ENCODE results near the gene GRK5. TPM values are rescaled to one million over a fixed set of nuclear protein-coding genes. Genes with fewer than 3 reads are reported as not detected.

GRK5 gene
- total RNA-seq, 1 experiment from 2014 or later, result 2.3 TPM

- Mint-ChIP-seq H3K27ac (no peak overlapping the region), H3K27me3 (ENCODE audit: low read depth) (peaks cover 16% of the 10 kb centered on the region), H3K4me3 (no peak overlapping the region), H3K36me3 (no peaks in the 10 kb centered on the region), H3K9me3 (no peaks in the 10 kb centered on the region), H3K4me1 (peaks cover 27% of the 10 kb centered on the region)
- no peak for ATAC-seq
- POLR2A ChIA-PET, result no interaction called here
- TF ChIP-seq, protein P1, sequence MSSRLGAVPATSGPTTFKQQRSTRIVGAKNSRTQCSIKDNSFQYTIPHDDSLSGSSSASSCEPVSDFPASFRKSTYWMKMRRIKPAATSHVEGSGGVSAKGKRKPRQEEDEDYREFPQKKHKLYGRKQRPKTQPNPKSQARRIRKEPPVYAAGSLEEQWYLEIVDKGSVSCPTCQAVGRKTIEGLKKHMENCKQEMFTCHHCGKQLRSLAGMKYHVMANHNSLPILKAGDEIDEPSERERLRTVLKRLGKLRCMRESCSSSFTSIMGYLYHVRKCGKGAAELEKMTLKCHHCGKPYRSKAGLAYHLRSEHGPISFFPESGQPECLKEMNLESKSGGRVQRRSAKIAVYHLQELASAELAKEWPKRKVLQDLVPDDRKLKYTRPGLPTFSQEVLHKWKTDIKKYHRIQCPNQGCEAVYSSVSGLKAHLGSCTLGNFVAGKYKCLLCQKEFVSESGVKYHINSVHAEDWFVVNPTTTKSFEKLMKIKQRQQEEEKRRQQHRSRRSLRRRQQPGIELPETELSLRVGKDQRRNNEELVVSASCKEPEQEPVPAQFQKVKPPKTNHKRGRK (CRISPR knock-in tag; IDR thresholded peaks at IDR 0.05; ENCODE audit: borderline replicate concordance), result no peak
- TF ChIP-seq ZNF232 (CRISPR knock-in tag; IDR thresholded peaks at IDR 0.05) (no peak), NFE2L1 (CRISPR knock-in tag; IDR thresholded peaks at IDR 0.05) (no peak), ZNF263 (CRISPR knock-in tag; IDR thresholded peaks at IDR 0.05; ENCODE audit: low read depth) (no peak)
- CTCF ChIA-PET, result interaction anchor here (1.0 to 1.7 kb wide), 2 partner anchors 25 to 49 kb away, joined by 5 read pairs; no protein-coding TSS in a partner anchor
- no peak for DNase-seq (ENCODE audit: low spot score)
Measured at GRCh38 chr10:119247550-119247894, 40.2 kb downstream of the GRK5 start.

DNA sequence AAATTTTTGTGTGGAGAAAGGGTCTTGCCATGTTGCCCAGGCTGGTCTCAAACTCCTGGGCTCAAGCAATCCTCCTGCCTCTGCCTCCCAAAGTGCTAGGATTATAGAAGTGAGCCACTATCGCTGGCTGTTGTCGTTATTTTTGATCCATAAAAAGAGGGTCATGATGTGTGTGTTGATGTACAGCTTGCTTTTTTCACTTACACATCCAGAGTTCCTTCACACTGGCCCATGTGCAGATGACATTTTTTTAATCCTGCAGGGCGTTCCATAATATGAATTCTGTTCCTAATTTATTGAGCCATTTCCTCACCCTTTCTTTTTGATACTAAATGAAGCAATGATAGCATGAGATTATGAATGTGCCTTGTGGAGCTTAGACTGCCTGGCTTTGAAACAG, 40.8 kb downstream of the GRK5 start:
- Mint-ChIP-seq H3K36me3 (no peaks in the 10 kb centered on the region), H3K27me3 (ENCODE audit: low read depth) (peaks cover 22% of the 10 kb centered on the region), H3K9me3 (no peaks in the 10 kb centered on the region), H3K4me1 (peaks cover 26% of the 10 kb centered on the region), H3K4me3 (no peak overlapping the region), H3K27ac (no peak overlapping the region)
- DNase-seq (ENCODE audit: low spot score) (no peak), ATAC-seq (no peak)
- ChIA-PET POLR2A (no interaction called here), CTCF (interaction anchor here (1.0 to 1.6 kb wide), 2 partner anchors 26 to 49 kb away, joined by 3 to 5 read pairs; no protein-coding TSS in a partner anchor)
- no peak for TF ChIP-seq JAZF1 (CRISPR knock-in tag; IDR thresholded peaks at IDR 0.05)
- TF ChIP-seq PRRX2 (CRISPR knock-in tag; IDR thresholded peaks at IDR 0.05), result no peak
- TF ChIP-seq SOX15 (CRISPR knock-in tag; IDR thresholded peaks at IDR 0.05), result no peak
- no peak for TF ChIP-seq NFYB (CRISPR knock-in tag; conservative IDR thresholded peaks at IDR 0.05; ENCODE audit: low read depth)
- no peak for TF ChIP-seq NR2C2 (CRISPR knock-in tag; IDR thresholded peaks at IDR 0.05)
- TF ChIP-seq, protein P2, sequence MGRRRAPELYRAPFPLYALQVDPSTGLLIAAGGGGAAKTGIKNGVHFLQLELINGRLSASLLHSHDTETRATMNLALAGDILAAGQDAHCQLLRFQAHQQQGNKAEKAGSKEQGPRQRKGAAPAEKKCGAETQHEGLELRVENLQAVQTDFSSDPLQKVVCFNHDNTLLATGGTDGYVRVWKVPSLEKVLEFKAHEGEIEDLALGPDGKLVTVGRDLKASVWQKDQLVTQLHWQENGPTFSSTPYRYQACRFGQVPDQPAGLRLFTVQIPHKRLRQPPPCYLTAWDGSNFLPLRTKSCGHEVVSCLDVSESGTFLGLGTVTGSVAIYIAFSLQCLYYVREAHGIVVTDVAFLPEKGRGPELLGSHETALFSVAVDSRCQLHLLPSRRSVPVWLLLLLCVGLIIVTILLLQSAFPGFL (CRISPR knock-in tag; IDR thresholded peaks at IDR 0.05; ENCODE audit: borderline replicate concordance), result no peak
- no peak for TF ChIP-seq ATF6 (CRISPR knock-in tag; IDR thresholded peaks at IDR 0.05)
- no peak for TF ChIP-seq GRHL2 (CRISPR knock-in tag; IDR thresholded peaks at IDR 0.05; ENCODE audit: insufficient replicate concordance, severe bottlenecking)
- TF ChIP-seq ZNF219 (CRISPR knock-in tag; IDR thresholded peaks at IDR 0.05; ENCODE audit: borderline replicate concordance), result no peak
- TF ChIP-seq, protein P1 (CRISPR knock-in tag; IDR thresholded peaks at IDR 0.05; ENCODE audit: borderline replicate concordance), result no peak
- no peak for TF ChIP-seq GTF2I (CRISPR knock-in tag; conservative IDR thresholded peaks at IDR 0.05)
- TF ChIP-seq ETV6 (CRISPR knock-in tag; IDR thresholded peaks at IDR 0.05), result no peak
- TF ChIP-seq IRF1 (CRISPR knock-in tag; IDR thresholded peaks at IDR 0.05), result no peak
- TF ChIP-seq E2F1 (CRISPR knock-in tag; IDR thresholded peaks at IDR 0.05), result no peak
- TF ChIP-seq, protein P3, sequence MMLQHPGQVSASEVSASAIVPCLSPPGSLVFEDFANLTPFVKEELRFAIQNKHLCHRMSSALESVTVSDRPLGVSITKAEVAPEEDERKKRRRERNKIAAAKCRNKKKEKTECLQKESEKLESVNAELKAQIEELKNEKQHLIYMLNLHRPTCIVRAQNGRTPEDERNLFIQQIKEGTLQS (CRISPR knock-in tag; conservative IDR thresholded peaks at IDR 0.05), result no peak
- TF ChIP-seq, protein P4, sequence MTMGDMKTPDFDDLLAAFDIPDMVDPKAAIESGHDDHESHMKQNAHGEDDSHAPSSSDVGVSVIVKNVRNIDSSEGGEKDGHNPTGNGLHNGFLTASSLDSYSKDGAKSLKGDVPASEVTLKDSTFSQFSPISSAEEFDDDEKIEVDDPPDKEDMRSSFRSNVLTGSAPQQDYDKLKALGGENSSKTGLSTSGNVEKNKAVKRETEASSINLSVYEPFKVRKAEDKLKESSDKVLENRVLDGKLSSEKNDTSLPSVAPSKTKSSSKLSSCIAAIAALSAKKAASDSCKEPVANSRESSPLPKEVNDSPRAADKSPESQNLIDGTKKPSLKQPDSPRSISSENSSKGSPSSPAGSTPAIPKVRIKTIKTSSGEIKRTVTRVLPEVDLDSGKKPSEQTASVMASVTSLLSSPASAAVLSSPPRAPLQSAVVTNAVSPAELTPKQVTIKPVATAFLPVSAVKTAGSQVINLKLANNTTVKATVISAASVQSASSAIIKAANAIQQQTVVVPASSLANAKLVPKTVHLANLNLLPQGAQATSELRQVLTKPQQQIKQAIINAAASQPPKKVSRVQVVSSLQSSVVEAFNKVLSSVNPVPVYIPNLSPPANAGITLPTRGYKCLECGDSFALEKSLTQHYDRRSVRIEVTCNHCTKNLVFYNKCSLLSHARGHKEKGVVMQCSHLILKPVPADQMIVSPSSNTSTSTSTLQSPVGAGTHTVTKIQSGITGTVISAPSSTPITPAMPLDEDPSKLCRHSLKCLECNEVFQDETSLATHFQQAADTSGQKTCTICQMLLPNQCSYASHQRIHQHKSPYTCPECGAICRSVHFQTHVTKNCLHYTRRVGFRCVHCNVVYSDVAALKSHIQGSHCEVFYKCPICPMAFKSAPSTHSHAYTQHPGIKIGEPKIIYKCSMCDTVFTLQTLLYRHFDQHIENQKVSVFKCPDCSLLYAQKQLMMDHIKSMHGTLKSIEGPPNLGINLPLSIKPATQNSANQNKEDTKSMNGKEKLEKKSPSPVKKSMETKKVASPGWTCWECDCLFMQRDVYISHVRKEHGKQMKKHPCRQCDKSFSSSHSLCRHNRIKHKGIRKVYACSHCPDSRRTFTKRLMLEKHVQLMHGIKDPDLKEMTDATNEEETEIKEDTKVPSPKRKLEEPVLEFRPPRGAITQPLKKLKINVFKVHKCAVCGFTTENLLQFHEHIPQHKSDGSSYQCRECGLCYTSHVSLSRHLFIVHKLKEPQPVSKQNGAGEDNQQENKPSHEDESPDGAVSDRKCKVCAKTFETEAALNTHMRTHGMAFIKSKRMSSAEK (CRISPR knock-in tag; IDR thresholded peaks at IDR 0.05; ENCODE audit: borderline replicate concordance), result no peak
- TF ChIP-seq, protein P5, sequence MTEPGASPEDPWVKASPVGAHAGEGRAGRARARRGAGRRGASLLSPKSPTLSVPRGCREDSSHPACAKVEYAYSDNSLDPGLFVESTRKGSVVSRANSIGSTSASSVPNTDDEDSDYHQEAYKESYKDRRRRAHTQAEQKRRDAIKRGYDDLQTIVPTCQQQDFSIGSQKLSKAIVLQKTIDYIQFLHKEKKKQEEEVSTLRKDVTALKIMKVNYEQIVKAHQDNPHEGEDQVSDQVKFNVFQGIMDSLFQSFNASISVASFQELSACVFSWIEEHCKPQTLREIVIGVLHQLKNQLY (CRISPR knock-in tag; IDR thresholded peaks at IDR 0.05), result no peak
